GM10248 (cell line): ENCODE measurements around the gene NPAT.
A peak's percentile ranks its signal among the peaks of the same experiment; 100 is the strongest.
"Not testable (repeated sequence)": the region's sequence is repeated elsewhere in the genome, so short reads cannot be mapped to it uniquely, and the experiment has no call there.

Experiments
- CTCF ChIA-PET: fragments of 300-600 bp; sonication (Branson Sonifier 250); formaldehyde crosslinking; extraction: SDS; loops from one replicate; lab custom pipeline; 2021; ENCODE audit warnings: antibody characterized with exemption; lab: Yijun Ruan, JAX
- POLR2A ChIA-PET: fragments of 350-650 bp; sonication (Branson Sonifier 250); formaldehyde crosslinking; extraction: SDS; loops from one replicate; lab custom pipeline; 2020; ENCODE audit warnings: antibody characterized with exemption; lab: Yijun Ruan, JAX
- DNase-seq: peaks from one replicate; pipeline ENCODE4 v3.0.0; 2012; ENCODE audit errors: extremely low spot score
- TF ChIP-seq, protein P1 (sequence below): IDR thresholded peaks from 2 replicates; pipeline ENCODE4 v1.5.1; 2012; ENCODE audit warnings: mild to moderate bottlenecking, low read depth; ENCODE audit errors: extremely low read depth, missing control alignments, control extremely low read depth

NPAT gene

GRCh38 chr11:108196901-108197300, 25.5 kb downstream of the NPAT start:
- peak; percentile 43 for DNase-seq
- ChIA-PET CTCF (interaction anchor here (1.2 to 1.7 kb wide), 2 partner anchors 10 to 22 kb away, joined by 3 to 4 read pairs; no protein-coding TSS in a partner anchor), POLR2A (no interaction called here)
- TF ChIP-seq, protein P1, sequence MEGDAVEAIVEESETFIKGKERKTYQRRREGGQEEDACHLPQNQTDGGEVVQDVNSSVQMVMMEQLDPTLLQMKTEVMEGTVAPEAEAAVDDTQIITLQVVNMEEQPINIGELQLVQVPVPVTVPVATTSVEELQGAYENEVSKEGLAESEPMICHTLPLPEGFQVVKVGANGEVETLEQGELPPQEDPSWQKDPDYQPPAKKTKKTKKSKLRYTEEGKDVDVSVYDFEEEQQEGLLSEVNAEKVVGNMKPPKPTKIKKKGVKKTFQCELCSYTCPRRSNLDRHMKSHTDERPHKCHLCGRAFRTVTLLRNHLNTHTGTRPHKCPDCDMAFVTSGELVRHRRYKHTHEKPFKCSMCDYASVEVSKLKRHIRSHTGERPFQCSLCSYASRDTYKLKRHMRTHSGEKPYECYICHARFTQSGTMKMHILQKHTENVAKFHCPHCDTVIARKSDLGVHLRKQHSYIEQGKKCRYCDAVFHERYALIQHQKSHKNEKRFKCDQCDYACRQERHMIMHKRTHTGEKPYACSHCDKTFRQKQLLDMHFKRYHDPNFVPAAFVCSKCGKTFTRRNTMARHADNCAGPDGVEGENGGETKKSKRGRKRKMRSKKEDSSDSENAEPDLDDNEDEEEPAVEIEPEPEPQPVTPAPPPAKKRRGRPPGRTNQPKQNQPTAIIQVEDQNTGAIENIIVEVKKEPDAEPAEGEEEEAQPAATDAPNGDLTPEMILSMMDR: no peak

GRCh38 chr11:108193725-108194124, 28.7 kb downstream of the NPAT start:
- TF ChIP-seq, protein P1: no peak
- CTCF ChIA-PET: interaction anchor here (1.3 to 1.6 kb wide), 3 partner anchors 20 to 44 kb away, joined by 3 read pairs; no protein-coding TSS in a partner anchor
- DNase-seq: no peak
- POLR2A ChIA-PET: no interaction called here

DNA sequence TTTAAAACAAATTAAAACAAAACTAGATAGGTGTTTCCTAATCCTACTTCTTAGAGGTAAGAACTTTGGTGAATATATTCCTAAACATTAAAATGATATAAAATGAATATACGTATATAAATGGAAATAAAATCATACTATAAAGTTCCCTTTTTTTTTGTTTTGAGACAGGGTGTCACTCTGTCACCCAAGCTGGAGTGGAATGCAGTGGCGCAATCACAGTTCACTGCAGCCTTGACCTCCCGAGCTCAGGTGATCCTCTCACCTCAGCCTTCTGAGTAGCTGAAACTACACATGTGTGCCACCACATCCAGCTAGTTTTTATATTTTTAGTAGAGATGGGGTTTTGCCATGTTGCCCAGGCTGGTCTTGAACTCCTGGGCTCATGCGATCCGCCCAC, 44.9 kb downstream of the NPAT start:
- POLR2A ChIA-PET: no interaction called here
- CTCF ChIA-PET: interaction anchor here (1.9 kb wide), 1 partner anchor 9 kb away, joined by 5 read pairs; no protein-coding TSS in a partner anchor
- TF ChIP-seq, protein P1: no peak
- DNase-seq: no peak

GRCh38 chr11:108170184-108170583, 52.3 kb downstream of the NPAT start:
- ChIA-PET POLR2A (no interaction called here), CTCF (interaction anchor here (2.5 kb wide), 1 partner anchor 9 kb away, joined by 16 read pairs; no protein-coding TSS in a partner anchor)
- DNase-seq: peak; percentile 18
- TF ChIP-seq, protein P1: no peak

DNA sequence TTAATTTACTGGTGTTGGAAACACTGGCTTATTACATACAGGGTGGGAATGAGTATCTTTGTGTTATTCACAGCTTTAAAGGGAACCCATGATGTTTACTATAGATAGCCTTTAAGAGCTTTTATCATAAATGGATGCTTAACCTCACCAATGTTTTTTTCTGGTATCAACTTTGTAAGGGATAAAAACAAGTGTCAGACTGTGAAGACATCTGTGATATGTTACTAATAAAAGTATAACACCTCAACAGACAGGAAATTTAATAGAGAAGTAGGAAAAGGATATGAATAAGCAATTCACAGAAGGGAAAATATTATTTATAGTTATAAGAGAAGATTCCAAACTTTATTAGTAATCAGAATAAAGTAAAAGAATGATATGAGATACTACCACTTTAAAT, 54.8 kb downstream of the NPAT start:
- DNase-seq: no peak
- POLR2A ChIA-PET: no interaction called here
- TF ChIP-seq, protein P1: no peak
- CTCF ChIA-PET: no interaction called here

DNA sequence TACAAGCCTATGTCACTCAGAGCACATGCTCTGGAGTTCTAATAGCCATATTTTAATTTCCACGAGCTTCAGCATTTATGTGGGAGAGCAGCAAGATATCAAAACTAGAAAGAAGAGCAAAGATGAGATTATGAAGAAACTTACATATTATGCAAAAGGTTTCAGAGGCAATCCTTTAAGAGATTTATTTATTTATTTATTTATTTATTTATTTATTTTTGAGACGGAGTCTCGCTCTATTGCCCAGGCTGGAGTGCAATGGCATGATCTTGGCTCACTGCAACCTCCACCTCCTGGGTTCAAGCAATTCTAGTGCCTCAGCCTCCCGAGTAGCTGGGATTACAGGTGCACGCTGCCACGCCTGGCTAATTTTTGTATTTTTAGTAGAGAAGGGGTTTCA, 59.6 kb downstream of the NPAT start:
- DNase-seq, POLR2A ChIA-PET: not testable (repeated sequence)
- CTCF ChIA-PET: interaction anchor here (1.1 to 3.6 kb wide), 2 partner anchors 9 to 14 kb away, joined by 3 to 16 read pairs; no protein-coding TSS in a partner anchor

GRCh38 chr11:108160970-108161566, 61.4 kb downstream of the NPAT start:
- TF ChIP-seq, protein P1: no peak
- ChIA-PET CTCF (interaction anchor here (3.6 kb wide), 1 partner anchor 10 kb away, joined by 16 read pairs; no protein-coding TSS in a partner anchor), POLR2A (no interaction called here)
- DNase-seq: peak; percentile 69
